Esophagus muscularis mucosa (tissue), 4 donors: ENCODE measurements around the gene PARVB. TPM values are rescaled to one million over a fixed set of nuclear protein-coding genes. Genes with fewer than 3 reads are reported as not detected.

Experiments used
- DNase-seq: peaks from one replicate; pipeline ENCODE4 v3.0.0-alpha.2; 2017; ENCODE audit errors: extremely low spot score
- H3K27ac ChIP-seq, 4 donors: fragments of 200-600 bp; sonication (generic); replicated peaks in 1 of 4; 1 replicate in 3 of 4; 2 replicates in 1 of 4; pipeline ENCODE4 v1.5.1; 2016 to 2019; ENCODE audit warnings: mild to moderate bottlenecking in 1 of 4
- H3K27me3 ChIP-seq, 4 donors: fragments of 200-600 bp; sonication (generic); one replicate each; pipeline versions ENCODE4 v1.5.1 to v1.6.0; 2016 to 2019
- H3K36me3 ChIP-seq, 4 donors: fragments of 200-600 bp; sonication (generic); one replicate each; pipeline ENCODE4 v1.5.1; 2016 to 2019
- H3K4me1 ChIP-seq, 4 donors: fragments of 200-600 bp; sonication (generic); one replicate each; pipeline ENCODE4 v1.5.1; 2016 to 2019
- H3K4me3 ChIP-seq, 4 donors: fragments of 200-600 bp; sonication (generic); 1 replicate in 2 of 4; 2 replicates in 2 of 4; pipeline ENCODE4 v1.5.1; 2016 to 2019; ENCODE audit warnings: mild to moderate bottlenecking in 4 of 4, moderate library complexity in 1 of 4
- H3K9me3 ChIP-seq, 4 donors: fragments of 200-600 bp; sonication (generic); 1 replicate in 3 of 4; 2 replicates in 1 of 4; pipeline ENCODE4 v1.5.1; 2016 to 2019
- EP300 ChIP-seq: sonication (generic); formaldehyde crosslinking; IDR thresholded peaks from one replicate; pipeline ENCODE4 v1.6.1; 2017; ENCODE audit warnings: antibody characterized with exemption
- POLR2A ChIP-seq: fragments of 450-650 bp; IDR thresholded peaks from one replicate; pipeline ENCODE4 v1.6.1; 2017; ENCODE audit warnings: antibody characterized with exemption, moderate library complexity, mild to moderate bottlenecking, low read depth
- POLR2AphosphoS5 ChIP-seq, 2 donors: sonication (generic); formaldehyde crosslinking; IDR thresholded peaks; one replicate each; pipeline ENCODE4 v1.6.1; 2017; ENCODE audit warnings: antibody characterized with exemption in 2 of 2
- WGBS: methylation state at CpG from one replicate; pipeline ENCODE4 v1.1.5; 2018; 5-methylcytosine and 5-hydroxymethylcytosine counted together
- intact Hi-C: fragments of 100-400 bp; cut with DNase I; formaldehyde crosslinking; loops from one replicate; pipeline ENCODE4 v1.15.1; 2023
- total RNA-seq, 4 donors: library from RNA; depleted of rRNA; stranded (reverse); fragments of >200 nt; gene quantifications; one replicate each; pipeline versions ENCODE4 v1.1.0 to v1.2.1, GENCODE V29; 2016
- TF ChIP-seq, protein P1 (sequence below), 3 experiments: fragments of 200-600 bp in 2 of 3; fragments of 450-650 bp in 1 of 3; sonication (generic) in 2 of 3; IDR thresholded peaks; one replicate each; pipeline ENCODE4 v1.5.1; 2017 to 2019; ENCODE audit warnings: antibody characterized with exemption in 3 of 3, mild to moderate bottlenecking in 2 of 3, moderate library complexity in 1 of 3

Gene PARVB
- total RNA-seq, 4 donors from 2014 or later = 22.0 to 107 (median 45.5) TPM

DNA sequence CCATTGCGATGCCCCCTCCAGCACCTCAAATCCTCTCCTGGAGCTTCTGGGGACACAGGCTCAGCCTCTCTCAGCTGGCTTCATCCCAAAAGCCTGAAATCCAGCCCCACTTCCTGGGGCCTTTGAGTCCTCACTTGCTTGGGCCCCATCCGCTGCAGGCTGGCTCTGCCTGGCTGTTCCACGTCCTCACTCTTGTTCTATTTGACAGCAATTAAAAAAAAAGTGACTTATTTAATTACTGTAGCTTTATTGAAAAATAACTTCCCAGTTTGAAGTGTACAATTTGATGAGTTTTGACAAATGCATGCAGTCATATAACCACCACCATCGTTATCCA is 183.8 kb downstream of the PARVB start:
- DNase-seq = no peak
- Histone ChIP-seq H3K36me3 (no peaks in the 10 kb centered on the region), H3K9me3 (peaks cover 0 to 11% (median 9%) of the 10 kb centered on the region in 4 donors), H3K4me3 (no peak overlapping the region), H3K4me1 (peaks cover 9 to 15% (median 13%) of the 10 kb centered on the region in 4 donors), H3K27ac (no peak overlapping the region), H3K27me3 (peaks cover 0 to 22% (median 0%) of the 10 kb centered on the region in 4 donors)
- no peak for TF ChIP-seq POLR2AphosphoS5 (IDR thresholded peaks at IDR 0.05)
- 85% methylated on average over 4 of the region's 4 CpGs for WGBS
- intact Hi-C loops = no loop called here

DNA sequence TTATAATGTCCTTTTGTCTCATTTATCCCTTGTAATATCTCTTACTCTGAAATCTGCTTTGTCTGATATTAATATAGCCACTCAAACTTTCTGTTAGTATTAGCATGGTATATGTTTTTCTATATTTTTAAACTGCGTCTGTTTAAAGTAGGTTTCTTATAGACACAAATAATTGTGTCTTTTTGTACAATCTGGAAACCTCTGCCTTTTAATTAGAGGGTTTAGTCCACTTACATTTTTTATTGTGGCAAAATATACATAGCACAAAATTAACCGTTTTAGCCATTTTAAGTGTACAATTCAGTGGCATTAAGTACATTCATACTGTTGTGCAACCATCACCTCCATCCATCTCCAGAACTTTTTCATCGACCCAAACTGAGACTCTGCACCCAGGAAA is 185.2 kb downstream of the PARVB start:
- 88% methylated on average over 3 of the region's 3 CpGs for WGBS
- no peak for DNase-seq
- peaks cover 0 to 14% (median 0%) of the 10 kb centered on the region in 4 donors for H3K27me3 ChIP-seq

DNA sequence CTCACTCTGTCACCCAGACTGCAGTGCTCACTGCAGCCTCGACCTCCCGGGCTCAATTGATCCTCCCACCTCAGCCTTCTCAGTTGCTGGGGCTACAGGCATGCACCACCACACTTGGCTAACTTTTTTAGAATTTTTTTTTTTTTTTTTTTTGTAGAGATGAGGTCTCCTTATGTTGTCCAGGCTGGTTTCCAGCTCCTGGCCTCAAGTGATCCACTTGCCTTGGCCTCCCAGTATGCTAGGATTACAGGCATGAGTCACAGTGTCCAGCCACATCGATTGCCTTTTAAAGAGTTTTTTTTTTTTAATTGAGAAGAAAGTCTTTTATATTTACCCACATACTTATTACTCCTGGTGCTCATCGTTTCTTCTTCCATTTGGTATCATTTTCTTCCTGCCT is 186.6 kb downstream of the PARVB start:
- Histone ChIP-seq H3K36me3 (no peaks in the 10 kb centered on the region), H3K9me3 (peaks cover 0 to 11% (median 9%) of the 10 kb centered on the region in 4 donors), H3K27ac (no peak overlapping the region), H3K4me3 (no peak overlapping the region), H3K4me1 (peaks cover 9 to 15% (median 13%) of the 10 kb centered on the region in 4 donors), H3K27me3 (peaks cover 0 to under 1% (median 0%) of the 10 kb centered on the region in 4 donors)
- TF ChIP-seq POLR2A (no peak), EP300 (no peak), POLR2AphosphoS5 (IDR thresholded peaks at IDR 0.05) (no peak)
- TF ChIP-seq, protein P1, sequence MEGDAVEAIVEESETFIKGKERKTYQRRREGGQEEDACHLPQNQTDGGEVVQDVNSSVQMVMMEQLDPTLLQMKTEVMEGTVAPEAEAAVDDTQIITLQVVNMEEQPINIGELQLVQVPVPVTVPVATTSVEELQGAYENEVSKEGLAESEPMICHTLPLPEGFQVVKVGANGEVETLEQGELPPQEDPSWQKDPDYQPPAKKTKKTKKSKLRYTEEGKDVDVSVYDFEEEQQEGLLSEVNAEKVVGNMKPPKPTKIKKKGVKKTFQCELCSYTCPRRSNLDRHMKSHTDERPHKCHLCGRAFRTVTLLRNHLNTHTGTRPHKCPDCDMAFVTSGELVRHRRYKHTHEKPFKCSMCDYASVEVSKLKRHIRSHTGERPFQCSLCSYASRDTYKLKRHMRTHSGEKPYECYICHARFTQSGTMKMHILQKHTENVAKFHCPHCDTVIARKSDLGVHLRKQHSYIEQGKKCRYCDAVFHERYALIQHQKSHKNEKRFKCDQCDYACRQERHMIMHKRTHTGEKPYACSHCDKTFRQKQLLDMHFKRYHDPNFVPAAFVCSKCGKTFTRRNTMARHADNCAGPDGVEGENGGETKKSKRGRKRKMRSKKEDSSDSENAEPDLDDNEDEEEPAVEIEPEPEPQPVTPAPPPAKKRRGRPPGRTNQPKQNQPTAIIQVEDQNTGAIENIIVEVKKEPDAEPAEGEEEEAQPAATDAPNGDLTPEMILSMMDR (IDR thresholded peaks at IDR 0.05) = no peak
- intact Hi-C loops = no loop called here
- WGBS = 81% methylated on average over 4 of the region's 4 CpGs
- DNase-seq = no peak

More for the DNA sequence above, 185.2 kb downstream of the PARVB start:
- Histone ChIP-seq H3K27ac (no peak overlapping the region), H3K4me3 (no peak overlapping the region), H3K36me3 (no peaks in the 10 kb centered on the region), H3K9me3 (peaks cover 0 to 11% (median 9%) of the 10 kb centered on the region in 4 donors), H3K4me1 (peaks cover 9 to 15% (median 13%) of the 10 kb centered on the region in 4 donors)
- intact Hi-C loops = no loop called here
- TF ChIP-seq POLR2A (no peak), POLR2AphosphoS5 (IDR thresholded peaks at IDR 0.05) (no peak), EP300 (no peak)
- TF ChIP-seq, protein P1 (IDR thresholded peaks at IDR 0.05) = no peak

DNA sequence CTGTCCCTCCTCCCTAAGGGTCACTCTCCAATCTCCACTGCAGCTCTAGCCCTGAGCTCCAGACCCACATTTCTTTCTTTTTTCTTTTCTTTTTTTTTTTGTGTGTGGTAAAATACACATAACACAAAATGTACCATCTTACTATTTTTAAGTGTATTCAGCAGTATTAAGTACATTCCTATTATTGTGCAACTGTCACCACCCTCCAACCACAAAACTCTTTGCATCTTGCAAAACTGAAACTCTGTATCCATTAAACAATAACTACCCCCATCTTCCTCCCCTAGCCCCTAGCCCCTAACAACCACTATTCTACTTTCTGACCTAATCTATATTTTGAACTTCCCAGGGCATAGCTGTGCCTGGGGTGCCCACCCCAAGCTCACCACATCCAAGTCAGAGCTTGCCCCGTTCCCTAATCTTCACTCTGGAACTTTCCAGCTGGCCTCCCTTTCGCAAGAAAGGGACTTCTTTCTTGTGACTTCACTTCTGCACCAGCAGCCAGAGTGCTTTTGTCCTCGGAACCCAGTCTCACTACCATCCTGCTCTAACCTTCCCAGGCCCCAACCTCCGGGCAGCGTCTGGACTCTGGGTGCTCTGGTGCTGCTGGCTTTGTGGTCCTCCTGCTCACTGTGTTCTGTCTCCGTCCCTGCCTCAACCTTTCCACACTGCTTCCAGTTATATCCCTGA is 187.3 kb downstream of the PARVB start:
- intact Hi-C loops = no loop called here
- no peak overlapping the region for H3K4me3 ChIP-seq
- H3K27ac ChIP-seq = peak overlapping the region in 1 of 4 donors; percentile 28
- H3K36me3 ChIP-seq = no peaks in the 10 kb centered on the region
- H3K4me1 ChIP-seq = peaks cover 9 to 15% (median 13%) of the 10 kb centered on the region in 4 donors
- no peaks in the 10 kb centered on the region for H3K27me3 ChIP-seq
- TF ChIP-seq EP300 (no peak), POLR2A (no peak), POLR2AphosphoS5 (IDR thresholded peaks at IDR 0.05) (no peak)
- TF ChIP-seq, protein P1 (IDR thresholded peaks at IDR 0.05) = no peak
- H3K9me3 ChIP-seq = peaks cover 0 to 11% (median 9%) of the 10 kb centered on the region in 4 donors
- WGBS = 72% methylated on average over 6 of the region's 6 CpGs
- DNase-seq = no peak

DNA sequence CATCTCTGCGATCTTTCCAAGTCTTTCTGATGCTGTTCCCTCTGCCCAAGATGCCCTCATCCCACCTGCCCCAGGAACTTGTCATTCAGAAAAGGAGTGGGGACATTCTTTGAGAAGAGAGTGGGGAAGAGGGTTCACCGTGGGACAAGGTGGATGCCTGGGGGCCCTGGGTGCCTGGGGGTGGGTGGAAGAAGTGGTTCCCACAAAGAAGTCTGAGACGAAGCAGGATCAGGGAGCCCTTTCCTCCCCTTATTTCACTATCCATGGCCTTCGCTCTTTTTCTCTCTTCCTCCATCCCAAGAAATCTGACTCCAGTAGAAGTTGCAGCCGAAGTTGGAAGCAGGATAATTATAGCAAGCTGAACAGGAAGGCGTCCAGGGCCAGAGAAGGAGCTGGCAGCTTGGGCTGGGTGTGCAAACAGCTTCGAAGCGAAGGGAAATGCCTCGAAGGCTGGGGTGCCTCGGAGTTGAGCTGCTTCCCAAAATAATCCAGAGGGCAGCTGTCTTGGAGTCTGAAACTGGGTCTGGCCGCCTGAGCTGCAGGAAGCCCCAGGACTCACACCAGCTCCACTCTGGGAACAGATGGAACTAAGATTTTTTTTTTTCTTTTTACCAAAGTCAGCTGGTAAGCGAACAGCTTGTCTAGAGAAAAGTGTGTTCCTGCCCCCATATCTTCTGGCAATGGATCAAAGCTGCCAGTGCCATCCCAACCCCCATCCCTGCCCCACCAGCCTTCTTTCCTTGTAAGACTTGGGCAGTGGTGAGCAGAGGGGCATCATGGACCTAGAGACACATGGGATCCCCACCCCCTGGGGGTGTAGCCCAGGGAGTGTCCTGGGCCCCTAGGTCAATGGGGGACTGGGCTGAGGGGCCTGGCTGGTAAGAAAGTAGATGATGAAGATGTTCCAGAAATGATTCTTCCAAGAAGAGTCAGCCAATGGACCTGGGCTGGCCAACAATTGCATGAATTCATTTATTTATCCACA is 188.1 kb downstream of the PARVB start:
- TF ChIP-seq, protein P1 (IDR thresholded peaks at IDR 0.05) = no peak
- TF ChIP-seq POLR2AphosphoS5 (IDR thresholded peaks at IDR 0.05) = no peak
- no peak for TF ChIP-seq EP300
- Histone ChIP-seq H3K36me3 (no peaks in the 10 kb centered on the region), H3K27ac (peak overlapping the region in 1 of 4 donors; percentile 28), H3K9me3 (peaks cover 0 to 11% (median 9%) of the 10 kb centered on the region in 4 donors), H3K27me3 (no peaks in the 10 kb centered on the region), H3K4me1 (peaks cover 9 to 15% (median 13%) of the 10 kb centered on the region in 4 donors), H3K4me3 (no peak overlapping the region)
- WGBS = 33% methylated on average over 12 of the region's 12 CpGs
- intact Hi-C loops = no loop called here
- DNase-seq = no peak
